GM23338 (cell line): ENCODE measurements around the gene CCDC97. TPM values are rescaled to one million over a fixed set of nuclear protein-coding genes. Genes with fewer than 3 reads are reported as not detected.

ENCODE experiments used
- ATAC-seq: fragments of 200-7000 bp; cut with Tn5 transposase; 3 replicates; pipeline ENCODE4 v1.9.1; 2020
- DNase-seq: peaks from one replicate; pipeline ENCODE4 v3.0.0-alpha.2; 2015; ENCODE audit warnings: low spot score
- H2AFZ ChIP-seq: fragments of 200-600 bp; sonication (generic); 2 replicates; pipeline ENCODE4 v1.8.0; 2016; ENCODE audit warnings: antibody characterized with exemption, mild to moderate bottlenecking, moderate library complexity
- H3F3A ChIP-seq: fragments of 200-600 bp; sonication (generic); replicated peaks from 2 replicates; pipeline ENCODE4 v1.8.0; 2017; ENCODE audit warnings: antibody characterized with exemption, mixed run types, low read depth
- H3K27ac ChIP-seq: fragments of 200-600 bp; sonication (generic); 2 replicates; pipeline ENCODE4 v1.6.1; 2016; ENCODE audit warnings: low read depth
- H3K27me3 ChIP-seq: fragments of 200-600 bp; sonication (generic); 2 replicates; pipeline ENCODE4 v1.8.0; 2016; ENCODE audit warnings: mild to moderate bottlenecking, mixed run types, moderate library complexity; ENCODE audit not compliant: insufficient read depth
- H3K36me3 ChIP-seq: fragments of 200-600 bp; sonication (generic); 2 replicates; pipeline ENCODE4 v1.8.0; 2016; ENCODE audit warnings: mild to moderate bottlenecking; ENCODE audit not compliant: insufficient read depth
- H3K4me1 ChIP-seq: fragments of 200-600 bp; sonication (generic); 2 replicates; pipeline ENCODE4 v1.8.0; 2016; ENCODE audit warnings: mild to moderate bottlenecking, moderate library complexity; ENCODE audit not compliant: insufficient read depth
- H3K4me2 ChIP-seq: fragments of 200-600 bp; sonication (generic); 2 replicates; pipeline ENCODE4 v1.7.1; 2017; ENCODE audit warnings: mixed run types
- H3K4me3 ChIP-seq: fragments of 200-600 bp; sonication (generic); 2 replicates; pipeline ENCODE4 v1.6.1; 2016; ENCODE audit warnings: mixed run types
- H3K79me2 ChIP-seq: fragments of 200-600 bp; sonication (generic); replicated peaks from 2 replicates; pipeline ENCODE4 v1.8.0; 2017; ENCODE audit warnings: mild to moderate bottlenecking; ENCODE audit not compliant: insufficient read depth
- H3K9me2 ChIP-seq: fragments of 200-600 bp; sonication (generic); 2 replicates; pipeline ENCODE4 v1.8.0; 2017; ENCODE audit not compliant: insufficient read depth
- H4K20me1 ChIP-seq: fragments of 200-600 bp; sonication (generic); replicated peaks from 2 replicates; pipeline ENCODE4 v1.8.0; 2017; ENCODE audit warnings: mild to moderate bottlenecking; ENCODE audit not compliant: insufficient read depth
- H3K27ac Mint-ChIP-seq: 2 replicates; pipeline ENCODE4 v1.8.0; 2020; ENCODE audit warnings: inconsistent platforms, mild to moderate bottlenecking, moderate library complexity, mixed read lengths
- H3K27me3 Mint-ChIP-seq: 3 replicates; pipeline ENCODE4 v1.8.0; 2022; ENCODE audit warnings: low read depth, mild to moderate bottlenecking, moderate library complexity, mixed read lengths, inconsistent platforms; ENCODE audit not compliant: insufficient read depth, poor library complexity
- H3K36me3 Mint-ChIP-seq: 3 replicates; pipeline ENCODE4 v1.8.0; 2021; ENCODE audit warnings: low read depth, mild to moderate bottlenecking, inconsistent platforms, moderate library complexity, mixed read lengths
- H3K4me1 Mint-ChIP-seq: 3 replicates; pipeline ENCODE4 v1.8.0; 2020; ENCODE audit warnings: mild to moderate bottlenecking, inconsistent platforms, mixed read lengths
- H3K4me3 Mint-ChIP-seq: 3 replicates; pipeline ENCODE4 v1.8.0; 2021; ENCODE audit warnings: moderate library complexity, mild to moderate bottlenecking, inconsistent platforms, mixed read lengths
- H3K9me3 Mint-ChIP-seq: 3 replicates; pipeline ENCODE4 v1.8.0; 2020; ENCODE audit warnings: moderate library complexity, mild to moderate bottlenecking, inconsistent platforms, mixed read lengths
- CREB1 ChIP-seq: fragments of 250-450 bp; sonication (Bioruptor Pico); IDR thresholded peaks from 2 replicates; pipeline ENCODE4 v1.5.0; 2020; ENCODE audit warnings: low read depth, mild to moderate bottlenecking, moderate library complexity
- EZH2 ChIP-seq: fragments of 200-600 bp; sonication (generic); IDR thresholded peaks from one replicate; pipeline ENCODE4 v1.8.0; 2017; ENCODE audit warnings: antibody characterized with exemption, mild to moderate bottlenecking, low read depth; ENCODE audit not compliant: unreplicated experiment
- JUNB ChIP-seq: IDR thresholded peaks from one replicate; pipeline ENCODE4 v1.6.1; 2016; ENCODE audit warnings: antibody characterized with exemption; ENCODE audit not compliant: unreplicated experiment
- NANOG ChIP-seq: IDR thresholded peaks from 2 replicates; pipeline ENCODE4 v1.6.1; 2016; ENCODE audit warnings: antibody characterized with exemption, borderline replicate concordance
- POLR2AphosphoS5 ChIP-seq: IDR thresholded peaks from 2 replicates; pipeline ENCODE4 v1.6.1; 2016; ENCODE audit warnings: antibody characterized with exemption, low read depth
- STAT1 ChIP-seq: IDR thresholded peaks from one replicate; pipeline ENCODE4 v1.6.1; 2016; ENCODE audit warnings: antibody characterized with exemption; ENCODE audit not compliant: unreplicated experiment
- ZNF114 ChIP-seq: fragments of 250-450 bp; sonication (Bioruptor Pico); IDR thresholded peaks from 2 replicates; pipeline ENCODE4 v1.5.0; 2020; ENCODE audit warnings: mild to moderate bottlenecking, moderate library complexity
- ZNF331 ChIP-seq: fragments of 250-450 bp; sonication (Bioruptor Pico); IDR thresholded peaks from 2 replicates; pipeline ENCODE4 v1.5.0; 2020; ENCODE audit warnings: low read depth, mild to moderate bottlenecking, moderate library complexity
- polyA plus RNA-seq: library from polyadenylated mRNA; unstranded; fragments of >200 nt; fragmentation: Nextera tagmentation; extraction: Ambion mirVana; gene quantifications from 2 replicates; pipeline ENCODE4 v1.2.1, GENCODE V29; 2016
- total RNA-seq: library from RNA; depleted of rRNA; stranded (reverse); fragments of >200 nt; shearing (Covaris generic); gene quantifications from 2 replicates; pipeline ENCODE4 v1.2.3, GENCODE V29; 2014
- TF ChIP-seq, protein P1 (sequence below), 2 experiments: fragments of 200-600 bp in 1 of 2; sonication (generic) in 1 of 2; conservative IDR thresholded peaks; 2 replicates each; pipeline versions ENCODE4 v1.5.1 to v1.6.1; 2016 to 2017; ENCODE audit warnings: antibody characterized with exemption in 2 of 2, low read depth in 2 of 2, mild to moderate bottlenecking in 2 of 2, moderate library complexity in 1 of 2
- TF ChIP-seq, protein P2 (sequence below): IDR thresholded peaks from 2 replicates; pipeline ENCODE4 v1.6.1; 2016; ENCODE audit warnings: antibody characterized with exemption
- TF ChIP-seq, protein P3 (sequence below): IDR thresholded peaks from one replicate; pipeline ENCODE4 v1.6.1; 2018; ENCODE audit warnings: antibody characterized with exemption; ENCODE audit not compliant: unreplicated experiment

Gene CCDC97
- total and polyA plus RNA-seq, 2 experiments from 2014 or later: 8.0 to 11.0 TPM

DNA sequence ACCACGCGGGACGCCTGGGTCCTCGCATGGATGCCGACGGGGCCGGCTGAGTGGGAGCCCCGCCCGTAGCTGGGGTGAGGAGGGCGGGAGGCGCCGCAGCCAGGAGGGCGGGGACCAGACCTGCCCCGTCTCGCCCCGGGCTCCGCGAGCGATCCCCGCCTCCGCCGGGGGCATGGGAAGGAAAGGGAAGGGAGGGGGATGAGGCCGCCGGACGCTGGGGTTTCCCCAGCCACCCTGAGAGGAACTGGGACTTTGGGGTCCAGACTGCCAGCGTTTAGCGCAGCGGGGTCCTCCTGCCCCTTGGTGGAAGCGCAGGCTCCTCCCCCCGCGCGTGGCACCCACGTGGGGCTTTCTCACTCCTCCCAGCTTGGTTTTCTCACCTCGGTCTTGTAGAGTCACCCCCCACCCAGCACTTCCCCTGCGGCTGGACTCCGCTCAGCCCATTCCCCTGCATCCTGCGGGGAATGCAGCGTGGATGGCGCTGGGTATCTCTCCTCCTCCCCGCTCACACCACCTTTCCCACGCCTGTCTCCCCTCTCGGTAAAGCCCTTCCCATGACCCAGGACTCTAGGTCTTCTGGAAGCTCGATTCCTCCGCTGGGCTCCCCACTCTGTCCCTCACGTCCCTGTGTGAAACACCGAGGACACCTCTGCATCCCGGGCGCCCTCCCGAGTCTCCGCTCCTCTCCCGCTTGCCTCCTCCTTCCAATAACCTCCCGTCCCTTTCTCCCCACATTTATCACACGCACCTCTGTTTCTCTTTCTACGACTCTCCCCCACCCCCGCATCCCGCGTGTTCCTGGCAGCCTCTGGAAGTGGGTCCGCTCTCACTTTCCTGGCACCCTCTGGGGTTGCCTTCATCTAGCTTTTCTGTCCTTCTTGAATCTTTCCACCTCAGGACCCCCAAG is 41.6 kb downstream of the CCDC97 start:
- 0 out of 2 replicates have a peak, but pooled peaks cover 3% of the 10 kb centered on the region for H4K20me1 ChIP-seq
- Mint-ChIP-seq H3K9me3 (no peaks in the 10 kb centered on the region; the same call in 2 of the 3 replicates), H3K36me3 (peaks cover 2% of the 10 kb centered on the region; the same call in 2 of the 3 replicates), H3K27me3 (peaks cover 60% of the 10 kb centered on the region), H3K27ac (no peak overlapping the region), H3K4me1 (peaks cover 19% of the 10 kb centered on the region), H3K4me3 (peak overlapping the region; percentile 87)
- ATAC-seq: peak; percentile 46
- TF ChIP-seq, protein P1, sequence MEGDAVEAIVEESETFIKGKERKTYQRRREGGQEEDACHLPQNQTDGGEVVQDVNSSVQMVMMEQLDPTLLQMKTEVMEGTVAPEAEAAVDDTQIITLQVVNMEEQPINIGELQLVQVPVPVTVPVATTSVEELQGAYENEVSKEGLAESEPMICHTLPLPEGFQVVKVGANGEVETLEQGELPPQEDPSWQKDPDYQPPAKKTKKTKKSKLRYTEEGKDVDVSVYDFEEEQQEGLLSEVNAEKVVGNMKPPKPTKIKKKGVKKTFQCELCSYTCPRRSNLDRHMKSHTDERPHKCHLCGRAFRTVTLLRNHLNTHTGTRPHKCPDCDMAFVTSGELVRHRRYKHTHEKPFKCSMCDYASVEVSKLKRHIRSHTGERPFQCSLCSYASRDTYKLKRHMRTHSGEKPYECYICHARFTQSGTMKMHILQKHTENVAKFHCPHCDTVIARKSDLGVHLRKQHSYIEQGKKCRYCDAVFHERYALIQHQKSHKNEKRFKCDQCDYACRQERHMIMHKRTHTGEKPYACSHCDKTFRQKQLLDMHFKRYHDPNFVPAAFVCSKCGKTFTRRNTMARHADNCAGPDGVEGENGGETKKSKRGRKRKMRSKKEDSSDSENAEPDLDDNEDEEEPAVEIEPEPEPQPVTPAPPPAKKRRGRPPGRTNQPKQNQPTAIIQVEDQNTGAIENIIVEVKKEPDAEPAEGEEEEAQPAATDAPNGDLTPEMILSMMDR (conservative IDR thresholded peaks at IDR 0.05; ENCODE audit: low read depth in 2 of 2): no peak
- TF ChIP-seq STAT1: no peak
- TF ChIP-seq EZH2: peak; percentile 47
- no peaks in the 10 kb centered on the region for H3K36me3 ChIP-seq
- H3K9me2 ChIP-seq: no peaks in the 10 kb centered on the region
- no peaks in the 10 kb centered on the region for H3K79me2 ChIP-seq
- peak; percentile 66 for DNase-seq
- peaks cover 6% of the 10 kb centered on the region; the same call in 1 of the 2 replicates for H3F3A ChIP-seq
- no peak overlapping the region for H3K27ac ChIP-seq
- H3K4me2 ChIP-seq: peak overlapping the region; percentile 98
- H3K4me3 ChIP-seq: peak overlapping the region; percentile 91
- peak overlapping the region; percentile 66 for H2AFZ ChIP-seq
- H3K4me1 ChIP-seq: peaks cover 12% of the 10 kb centered on the region; the same call in 1 of the 2 replicates
- peaks cover 42% of the 10 kb centered on the region for H3K27me3 ChIP-seq

DNA sequence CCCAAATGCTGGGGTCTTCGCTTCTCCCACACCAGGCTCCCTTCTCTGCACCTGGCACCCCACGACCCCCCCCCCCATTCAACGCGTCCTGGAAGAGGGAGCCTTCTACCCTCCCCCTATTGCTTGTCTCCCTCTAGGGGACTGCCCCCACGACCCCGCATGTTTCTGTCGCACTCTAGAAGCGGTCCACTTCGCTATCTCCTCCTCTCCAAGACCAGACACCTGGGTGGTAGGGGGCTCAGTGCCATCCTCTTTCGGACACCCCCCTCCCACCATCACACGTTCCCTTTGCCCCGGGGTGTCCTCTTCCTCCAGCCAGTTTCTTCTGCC is 42.3 kb downstream of the CCDC97 start:
- ATAC-seq: no peak
- H3K79me2 ChIP-seq: no peaks in the 10 kb centered on the region
- no peak for TF ChIP-seq EZH2
- no peak for TF ChIP-seq ZNF331 (CRISPR knock-in tag)
- no peak for TF ChIP-seq ZNF114 (CRISPR knock-in tag)
- TF ChIP-seq, protein P2, sequence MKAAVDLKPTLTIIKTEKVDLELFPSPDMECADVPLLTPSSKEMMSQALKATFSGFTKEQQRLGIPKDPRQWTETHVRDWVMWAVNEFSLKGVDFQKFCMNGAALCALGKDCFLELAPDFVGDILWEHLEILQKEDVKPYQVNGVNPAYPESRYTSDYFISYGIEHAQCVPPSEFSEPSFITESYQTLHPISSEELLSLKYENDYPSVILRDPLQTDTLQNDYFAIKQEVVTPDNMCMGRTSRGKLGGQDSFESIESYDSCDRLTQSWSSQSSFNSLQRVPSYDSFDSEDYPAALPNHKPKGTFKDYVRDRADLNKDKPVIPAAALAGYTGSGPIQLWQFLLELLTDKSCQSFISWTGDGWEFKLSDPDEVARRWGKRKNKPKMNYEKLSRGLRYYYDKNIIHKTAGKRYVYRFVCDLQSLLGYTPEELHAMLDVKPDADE: no peak
- TF ChIP-seq POLR2AphosphoS5: no peak
- TF ChIP-seq CREB1 (CRISPR knock-in tag): no peak
- TF ChIP-seq, protein P1 (conservative IDR thresholded peaks at IDR 0.05; ENCODE audit: low read depth in 2 of 2): no peak
- TF ChIP-seq JUNB: no peak
- no peak for TF ChIP-seq STAT1
- no peak for TF ChIP-seq NANOG
- TF ChIP-seq, protein P3, sequence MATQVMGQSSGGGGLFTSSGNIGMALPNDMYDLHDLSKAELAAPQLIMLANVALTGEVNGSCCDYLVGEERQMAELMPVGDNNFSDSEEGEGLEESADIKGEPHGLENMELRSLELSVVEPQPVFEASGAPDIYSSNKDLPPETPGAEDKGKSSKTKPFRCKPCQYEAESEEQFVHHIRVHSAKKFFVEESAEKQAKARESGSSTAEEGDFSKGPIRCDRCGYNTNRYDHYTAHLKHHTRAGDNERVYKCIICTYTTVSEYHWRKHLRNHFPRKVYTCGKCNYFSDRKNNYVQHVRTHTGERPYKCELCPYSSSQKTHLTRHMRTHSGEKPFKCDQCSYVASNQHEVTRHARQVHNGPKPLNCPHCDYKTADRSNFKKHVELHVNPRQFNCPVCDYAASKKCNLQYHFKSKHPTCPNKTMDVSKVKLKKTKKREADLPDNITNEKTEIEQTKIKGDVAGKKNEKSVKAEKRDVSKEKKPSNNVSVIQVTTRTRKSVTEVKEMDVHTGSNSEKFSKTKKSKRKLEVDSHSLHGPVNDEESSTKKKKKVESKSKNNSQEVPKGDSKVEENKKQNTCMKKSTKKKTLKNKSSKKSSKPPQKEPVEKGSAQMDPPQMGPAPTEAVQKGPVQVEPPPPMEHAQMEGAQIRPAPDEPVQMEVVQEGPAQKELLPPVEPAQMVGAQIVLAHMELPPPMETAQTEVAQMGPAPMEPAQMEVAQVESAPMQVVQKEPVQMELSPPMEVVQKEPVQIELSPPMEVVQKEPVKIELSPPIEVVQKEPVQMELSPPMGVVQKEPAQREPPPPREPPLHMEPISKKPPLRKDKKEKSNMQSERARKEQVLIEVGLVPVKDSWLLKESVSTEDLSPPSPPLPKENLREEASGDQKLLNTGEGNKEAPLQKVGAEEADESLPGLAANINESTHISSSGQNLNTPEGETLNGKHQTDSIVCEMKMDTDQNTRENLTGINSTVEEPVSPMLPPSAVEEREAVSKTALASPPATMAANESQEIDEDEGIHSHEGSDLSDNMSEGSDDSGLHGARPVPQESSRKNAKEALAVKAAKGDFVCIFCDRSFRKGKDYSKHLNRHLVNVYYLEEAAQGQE: no peak

More for the DNA sequence above, 42.3 kb downstream of the CCDC97 start:
- no peak for DNase-seq
- Histone ChIP-seq H2AFZ (peak overlapping the region; percentile 96; the same call in 1 of the 2 replicates), H3K4me3 (peak overlapping the region; percentile 91), H3K9me2 (no peaks in the 10 kb centered on the region), H3K27me3 (peaks cover 42% of the 10 kb centered on the region), H3K4me2 (peak overlapping the region; percentile 98), H3K27ac (no peak overlapping the region), H3K36me3 (no peaks in the 10 kb centered on the region), H3K4me1 (peaks cover 12% of the 10 kb centered on the region; the same call in 1 of the 2 replicates), H4K20me1 (0 out of 2 replicates have a peak, but pooled peaks cover 3% of the 10 kb centered on the region), H3F3A (peaks cover 6% of the 10 kb centered on the region; the same call in 1 of the 2 replicates)
- H3K27ac Mint-ChIP-seq: no peak overlapping the region
- H3K27me3 Mint-ChIP-seq: peaks cover 62% of the 10 kb centered on the region
- H3K4me3 Mint-ChIP-seq: peak overlapping the region; percentile 87
- H3K36me3 Mint-ChIP-seq: peaks cover 2% of the 10 kb centered on the region; the same call in 2 of the 3 replicates
- H3K4me1 Mint-ChIP-seq: peaks cover 19% of the 10 kb centered on the region
- H3K9me3 Mint-ChIP-seq: no peaks in the 10 kb centered on the region; the same call in 2 of the 3 replicates
